CD4-positive, alpha-beta T cell treated with Interleukin-15 for 4 hours (primary cell): ENCODE results near the gene ZMAT3.

Source experiments
- DNase-seq: peaks from one replicate; pipeline ENCODE4 v3.0.0-alpha.2; 2020; ENCODE audit warnings: low spot score

ZMAT3 gene

DNA sequence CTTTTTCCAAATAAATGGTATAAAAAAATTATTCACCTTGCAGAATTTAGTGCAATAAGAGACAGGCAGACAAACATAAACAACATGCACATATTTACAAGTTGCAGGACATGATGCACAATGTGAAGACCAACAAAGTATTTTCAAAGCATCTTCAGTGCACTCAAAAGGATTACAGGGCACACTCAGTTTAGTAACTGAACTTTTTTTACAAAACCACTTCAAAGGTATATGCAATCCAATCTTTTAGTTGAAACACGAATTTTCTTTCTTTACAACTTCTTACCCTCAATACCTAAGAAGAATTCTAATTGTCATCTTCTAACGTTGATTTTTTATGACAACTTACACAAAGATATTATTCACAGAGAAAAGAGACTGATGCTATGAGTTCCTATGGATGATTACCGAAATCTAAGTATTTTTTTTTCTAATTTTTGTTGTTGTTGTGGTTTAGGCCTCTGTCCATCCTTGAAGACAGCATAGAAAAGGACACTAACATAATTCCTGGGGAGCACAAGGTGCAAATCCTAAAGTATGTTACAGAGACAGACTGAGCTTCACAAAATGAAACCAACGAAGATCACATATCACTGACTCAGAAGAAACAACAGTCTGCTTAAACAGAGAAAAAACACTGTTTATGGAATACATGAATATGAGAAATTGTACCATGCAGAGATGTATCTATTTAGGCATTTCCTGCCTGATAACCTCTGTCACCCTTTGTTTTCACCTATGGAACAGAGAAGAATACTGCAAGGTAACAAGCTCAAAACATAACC lies 50.3 kb downstream of the ZMAT3 start:
- DNase-seq, result no peak

DNA sequence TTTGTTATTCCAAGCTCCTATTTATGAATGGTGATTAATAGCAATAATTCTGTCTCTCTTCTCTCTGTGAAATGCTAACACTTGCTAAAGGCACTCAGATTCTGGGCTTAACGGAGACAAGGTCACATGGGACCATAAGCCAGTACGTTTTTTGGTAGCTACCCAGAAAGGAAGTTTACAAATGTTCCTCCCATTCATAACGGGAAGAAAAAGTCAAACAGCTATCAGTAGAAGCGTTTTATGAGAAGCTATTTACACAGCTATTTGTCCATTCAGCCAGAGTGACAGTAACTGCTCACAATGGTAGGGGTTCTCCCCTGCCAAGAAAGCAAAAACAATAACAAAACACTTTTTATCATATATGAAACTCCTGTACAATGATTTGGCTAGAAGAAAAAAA lies 51.5 kb downstream of the ZMAT3 start:
- DNase-seq, result no peak

DNA sequence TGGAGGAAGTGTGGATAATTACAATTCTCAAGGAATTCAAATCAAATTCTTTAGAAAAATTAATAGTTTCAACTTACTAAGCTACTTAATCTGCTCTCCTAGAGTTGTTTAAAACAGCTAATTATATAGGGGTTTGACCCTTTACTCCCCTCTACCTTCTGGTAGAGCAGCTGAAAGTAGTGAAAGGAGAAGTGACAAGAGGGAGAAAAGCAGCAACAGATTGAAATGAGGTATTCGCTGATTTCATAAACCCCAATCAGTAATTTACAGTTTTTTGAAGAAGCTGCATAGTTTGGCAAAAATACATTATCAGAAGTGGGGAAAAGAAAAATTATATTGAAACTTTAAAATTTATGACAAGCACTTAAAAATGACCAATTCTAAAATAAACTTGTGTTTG lies 52.8 kb downstream of the ZMAT3 start:
- DNase-seq, result no peak

DNA sequence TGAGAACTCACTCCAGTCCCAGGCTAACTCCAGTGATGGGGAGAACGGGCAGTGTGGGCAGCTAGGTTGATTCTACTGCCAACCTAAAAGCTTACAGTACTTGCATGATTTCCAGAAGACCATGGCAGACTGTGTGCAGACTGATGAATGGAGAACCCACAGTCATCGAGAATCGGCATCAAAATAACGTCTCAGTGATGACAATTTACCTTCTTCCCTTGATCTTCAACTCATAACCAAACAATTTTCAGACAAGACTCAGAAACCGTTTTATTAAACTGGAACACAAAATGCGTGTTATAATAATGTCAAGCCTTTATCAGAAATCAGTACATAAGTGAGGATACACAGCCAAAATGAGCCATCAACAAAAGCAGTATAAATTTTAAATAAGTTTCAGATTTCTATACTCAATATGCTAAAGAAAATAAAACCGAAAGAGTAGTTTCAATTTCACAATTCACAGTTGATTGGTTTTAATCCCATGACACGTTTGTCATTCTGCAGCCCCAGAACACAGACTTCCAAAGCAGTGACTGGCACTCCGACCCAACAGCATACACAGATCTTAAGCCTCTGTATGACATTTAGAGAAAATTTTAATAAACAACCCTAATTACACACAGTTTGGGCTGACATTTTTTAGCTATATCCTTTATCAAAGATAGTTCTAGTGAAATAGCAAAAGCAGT lies 54.5 kb downstream of the ZMAT3 start:
- peak; percentile 12 for DNase-seq

DNA sequence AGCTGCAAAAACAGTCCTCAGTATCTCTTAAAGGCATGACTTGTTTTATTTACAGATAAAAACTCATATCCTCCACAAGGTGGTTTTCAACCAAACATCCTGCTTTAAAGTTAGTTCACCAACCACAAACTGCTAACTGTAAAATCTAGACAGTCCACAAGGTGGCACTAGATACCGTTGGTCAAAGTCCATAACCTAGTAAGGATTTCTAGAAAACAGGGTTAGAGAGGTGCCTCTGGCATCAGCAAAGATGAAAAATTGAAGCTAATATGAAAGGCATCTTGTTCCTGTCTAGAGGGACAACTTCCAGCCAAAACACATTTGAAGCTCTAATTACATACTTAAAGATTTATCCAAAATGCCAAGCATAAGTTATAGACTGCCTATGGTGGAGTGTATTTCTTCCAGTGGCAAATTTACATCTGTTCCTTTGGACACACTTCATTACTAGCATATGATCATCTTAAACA lies 56.0 kb downstream of the ZMAT3 start:
- DNase-seq, result peak; percentile 88

DNA sequence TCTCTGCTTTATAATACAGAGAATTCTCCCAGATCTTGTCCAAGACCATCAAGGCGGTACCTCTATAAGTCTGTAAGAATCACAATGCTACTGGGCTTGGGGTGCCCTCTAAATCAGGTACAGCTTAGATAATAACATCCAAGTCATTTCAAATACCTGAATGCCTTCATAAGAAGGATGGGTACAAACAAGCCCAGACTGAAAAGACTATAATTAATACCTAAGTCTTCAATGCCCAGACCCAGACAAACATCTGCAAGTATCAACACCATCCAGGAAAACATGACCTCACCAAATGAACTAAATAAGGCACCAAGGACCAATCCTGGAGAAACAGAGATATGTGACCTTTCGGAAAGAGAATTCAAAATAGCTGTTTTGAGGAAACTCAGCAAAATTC lies 65.9 kb downstream of the ZMAT3 start:
- DNase-seq, result no peak

DNA sequence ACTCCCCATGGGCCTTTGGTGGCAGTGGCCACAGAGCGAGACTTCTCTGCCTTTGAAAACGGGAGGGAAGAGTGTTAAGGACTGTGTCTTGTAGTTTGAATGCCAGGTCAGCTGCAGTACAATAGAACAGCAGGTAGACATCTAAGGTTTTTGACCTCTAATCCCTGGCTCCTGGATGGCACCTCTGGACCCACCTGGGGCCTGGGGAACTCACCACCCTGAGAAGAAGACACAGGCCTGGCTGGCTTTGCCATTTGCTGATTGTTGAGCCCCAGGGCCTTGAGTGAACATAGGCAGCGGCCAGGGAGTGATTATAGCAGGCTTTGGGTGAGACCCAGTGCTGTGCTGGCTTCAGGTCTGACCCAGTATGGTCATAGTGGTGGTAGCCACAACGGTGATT lies 66.4 kb downstream of the ZMAT3 start:
- DNase-seq, result no peak

DNA sequence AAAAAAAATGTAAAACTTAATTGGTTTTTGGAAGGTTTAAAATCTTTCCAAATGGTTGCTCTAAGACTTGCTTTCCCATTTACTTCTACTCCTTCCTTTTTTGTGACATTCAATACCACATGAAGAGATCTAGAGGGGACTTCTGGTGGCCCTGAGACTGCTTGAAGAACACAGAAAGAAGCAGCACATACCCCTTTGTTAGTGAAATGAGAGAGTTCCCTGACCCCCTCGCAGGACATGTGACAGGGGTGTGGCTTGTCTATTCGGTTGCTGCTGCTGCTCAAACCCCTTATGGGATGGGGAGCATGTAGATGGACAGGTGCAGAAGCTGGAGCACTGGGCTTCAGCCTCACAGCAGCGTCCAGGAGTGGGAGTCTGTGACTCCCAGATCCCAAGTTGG lies 71.0 kb downstream of the ZMAT3 start:
- DNase-seq, result no peak

DNA sequence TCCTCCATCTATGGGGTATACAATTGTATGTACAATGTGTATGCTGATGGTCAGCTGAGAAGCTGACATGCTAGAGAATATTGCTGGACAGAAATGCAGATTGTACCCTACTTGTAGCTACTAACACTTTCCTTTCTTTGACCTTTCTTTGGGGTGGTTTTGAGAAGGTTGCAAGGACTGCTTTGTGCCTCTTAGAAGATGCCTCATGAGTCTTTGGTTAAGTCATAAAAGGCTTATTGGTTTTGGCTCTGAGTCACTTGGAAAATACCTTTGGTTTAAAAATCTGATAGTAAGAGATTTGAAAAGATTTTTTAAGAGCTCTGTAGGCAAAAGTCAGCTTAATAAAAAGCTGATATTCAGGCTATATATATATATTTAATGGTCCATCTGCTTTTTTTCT lies 71.5 kb downstream of the ZMAT3 start:
- DNase-seq, result no peak

DNA sequence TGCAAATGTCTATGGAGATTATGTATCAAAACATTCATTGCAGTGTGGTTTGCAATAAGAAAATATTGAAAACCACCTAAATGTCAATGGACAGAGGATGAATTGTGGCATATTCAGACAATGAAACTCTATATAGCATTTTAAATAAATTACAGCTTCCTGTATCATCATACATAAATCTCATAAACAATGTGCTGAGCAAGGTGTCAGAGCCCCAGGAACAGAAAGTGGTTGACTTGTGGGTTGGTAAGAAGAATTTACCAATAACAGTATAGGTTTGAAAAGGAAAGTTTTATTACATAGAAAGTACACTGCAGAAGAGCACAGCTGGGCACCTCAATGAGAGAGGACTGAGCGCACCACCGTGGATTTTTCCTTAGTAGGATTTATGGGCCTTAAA lies 75.2 kb downstream of the ZMAT3 start:
- DNase-seq, result no peak

DNA sequence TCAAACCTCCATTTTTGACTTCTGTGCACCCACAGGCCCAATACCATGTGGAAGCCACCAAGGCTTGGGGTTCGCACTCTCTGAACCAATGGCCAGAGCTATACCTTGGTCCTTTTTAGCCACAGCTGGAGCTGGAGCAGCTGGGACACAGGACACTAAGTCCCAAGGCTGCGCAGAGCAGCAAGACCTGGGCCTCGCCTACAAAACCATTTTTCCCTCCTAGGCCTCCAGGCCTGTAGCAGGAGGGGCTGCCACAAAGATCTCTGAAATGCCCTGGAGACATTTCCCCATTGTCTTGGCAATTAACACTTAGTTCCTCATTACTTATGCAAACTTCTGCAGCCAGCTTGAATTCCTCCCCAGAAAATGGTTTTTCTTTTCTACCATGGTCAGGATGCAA lies 81.3 kb downstream of the ZMAT3 start:
- DNase-seq, result no peak

DNA sequence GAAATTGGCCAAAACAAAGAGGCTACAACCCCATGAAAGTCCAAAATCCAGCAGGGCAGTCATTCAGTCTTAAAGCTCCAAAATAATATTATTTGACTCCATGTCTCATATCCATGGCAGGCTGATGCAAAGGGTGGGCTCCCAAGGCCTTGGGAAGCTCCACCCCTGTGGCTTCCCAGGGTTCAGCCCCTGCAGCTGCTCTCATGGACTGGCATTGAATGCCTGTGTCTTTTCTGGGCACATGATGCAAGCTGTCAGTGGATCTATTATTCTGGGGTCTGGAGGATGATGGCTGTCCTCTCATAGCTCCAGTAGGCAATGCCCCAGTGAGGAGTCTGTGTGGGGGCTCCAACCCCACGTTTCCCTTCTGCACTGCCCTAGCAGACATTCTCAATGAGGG lies 81.8 kb downstream of the ZMAT3 start:
- no peak for DNase-seq

DNA sequence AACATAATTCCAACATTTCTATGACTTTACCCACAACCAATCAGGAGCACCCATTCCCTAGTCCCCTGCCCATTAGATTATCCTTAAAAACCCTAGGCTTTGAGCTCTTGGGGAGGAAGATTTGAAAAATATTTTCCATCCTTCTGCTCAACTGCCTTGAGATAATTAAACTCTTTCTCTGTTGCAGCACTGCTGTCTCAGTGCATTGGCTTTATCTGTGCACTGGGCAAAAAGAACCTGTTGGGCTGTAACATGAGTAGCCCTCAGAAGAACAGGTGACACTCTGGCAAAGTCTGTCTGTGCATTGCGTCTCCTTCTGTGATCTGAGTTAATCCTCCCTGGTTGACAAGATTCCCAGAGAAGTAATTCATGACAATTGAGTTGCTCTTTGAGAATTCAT lies 83.9 kb downstream of the ZMAT3 start:
- DNase-seq, result no peak

DNA sequence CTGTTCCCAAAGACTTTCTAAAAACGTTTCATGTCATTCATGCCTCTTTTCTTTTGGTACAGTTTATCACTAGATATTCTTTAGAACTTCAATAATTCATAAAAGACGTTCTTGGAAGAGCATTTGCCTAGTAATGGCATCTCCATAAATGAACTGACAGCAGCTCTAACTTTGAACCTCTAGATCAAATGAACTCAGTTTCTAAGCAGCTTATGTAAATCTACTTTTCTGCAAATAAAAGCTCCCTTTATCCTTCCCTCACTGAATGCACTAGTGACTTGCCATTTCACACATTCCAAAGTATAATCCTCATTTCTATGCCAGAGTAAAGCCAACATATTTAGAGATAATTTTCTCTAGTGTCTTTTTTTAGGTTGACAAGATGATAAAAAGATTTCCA lies 85.2 kb downstream of the ZMAT3 start:
- no peak for DNase-seq

DNA sequence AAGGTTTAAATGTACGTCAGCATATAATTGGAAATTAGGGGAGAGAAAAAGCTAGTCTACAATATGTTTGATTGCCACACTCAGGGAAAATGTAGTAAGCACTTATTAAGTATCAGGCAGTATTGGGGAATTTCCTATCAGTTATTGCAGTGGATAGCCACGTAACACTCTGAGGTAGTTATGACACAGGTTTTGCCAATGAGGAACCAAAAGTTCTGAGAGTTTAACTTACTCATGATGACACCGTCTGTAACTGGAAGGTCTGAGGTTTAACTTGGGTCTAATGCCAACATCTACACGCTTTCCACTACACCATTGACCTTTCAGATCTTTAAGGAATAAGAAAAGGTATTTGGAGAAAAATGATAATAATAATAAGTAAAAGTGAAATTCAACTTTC lies 89.5 kb downstream of the ZMAT3 start:
- no peak for DNase-seq

DNA sequence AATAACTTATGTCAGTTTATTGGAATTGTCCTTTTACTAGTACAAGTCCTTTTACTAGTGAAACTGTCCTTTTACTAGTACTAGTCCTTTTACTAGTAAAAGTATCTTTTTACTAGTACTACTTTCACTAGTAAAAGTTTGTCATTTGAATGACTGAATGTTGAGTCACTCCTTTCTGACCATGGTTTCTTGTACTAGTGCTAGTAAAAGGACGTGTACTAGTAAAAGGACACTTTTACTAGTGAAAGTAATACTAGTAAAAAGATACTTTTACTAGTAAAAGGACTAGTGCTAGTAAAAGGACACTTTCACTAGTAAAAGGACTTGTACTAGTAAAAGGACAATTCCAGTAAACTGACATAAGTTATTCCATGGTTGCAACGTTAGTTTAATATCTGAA lies 96.3 kb downstream of the ZMAT3 start:
- no peak for DNase-seq

DNA sequence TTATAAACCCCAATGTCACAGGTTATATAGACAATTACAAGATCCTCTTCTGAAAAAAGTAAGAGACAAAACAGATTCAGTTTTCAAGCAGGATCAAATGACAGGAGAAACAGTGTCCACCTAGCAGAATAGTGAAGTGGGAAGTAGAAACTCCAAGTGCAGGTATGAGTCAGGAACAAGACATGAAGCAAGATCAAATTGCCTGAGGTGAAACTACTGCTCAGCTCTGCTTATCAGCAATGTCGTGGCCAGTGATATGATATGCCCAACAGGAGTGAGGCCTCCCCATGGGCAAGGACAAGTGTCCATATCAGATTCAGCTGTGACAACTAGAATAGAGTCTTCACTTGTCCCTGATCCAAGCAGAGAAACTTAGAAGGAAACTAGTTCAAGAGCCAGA lies 100.0 kb downstream of the ZMAT3 start:
- DNase-seq, result no peak

DNA sequence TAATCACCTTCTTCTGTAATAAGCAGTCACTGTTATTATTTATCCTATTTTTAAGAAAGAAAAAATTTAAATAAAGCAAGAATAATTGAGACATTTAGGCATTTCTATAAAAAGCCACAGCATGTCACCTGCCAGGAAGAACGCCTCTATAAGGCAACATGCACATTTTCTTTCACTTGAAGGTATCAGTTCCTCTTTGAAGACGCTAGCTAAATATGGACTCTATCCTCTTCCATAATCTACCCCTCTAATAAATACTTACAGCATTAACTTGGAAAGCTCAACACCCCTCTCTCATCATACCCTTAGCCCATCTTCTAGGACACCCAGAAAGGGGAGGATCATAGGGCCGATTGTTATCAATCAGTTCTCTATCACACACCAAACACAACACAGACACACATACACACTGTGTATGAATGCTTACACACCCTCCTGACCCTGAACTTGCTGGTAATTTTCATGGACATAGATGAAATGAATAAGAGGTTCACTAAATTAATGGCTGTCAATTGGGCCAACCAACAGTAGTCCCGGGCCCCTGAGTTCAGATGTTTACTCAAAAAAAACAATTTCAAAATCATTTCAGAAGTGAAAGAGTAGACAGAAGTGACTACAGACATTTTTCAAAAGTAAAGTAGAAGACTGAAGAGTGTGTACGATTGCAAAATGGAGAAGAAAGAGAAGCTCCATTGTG lies 102.5 kb downstream of the ZMAT3 start:
- no peak for DNase-seq
